Activated CD4-positive, alpha-beta T cell treated with anti-CD3 and anti-CD28 coated beads, Interleukin-2, amount 10 ng/mL, durations not matched to agents 24 days and 14 days (primary cell): ENCODE results near the gene PHGDH. TPM values are rescaled to one million over a fixed set of nuclear protein-coding genes. Genes with fewer than 3 reads are reported as not detected.
"Not testable (repeated sequence)": the region's sequence is repeated elsewhere in the genome, so short reads cannot be mapped to it uniquely, and the experiment has no call there.

Experiments
- DNase-seq: peaks from one replicate; pipeline ENCODE4 v3.0.0; 2022
- H3K27ac Mint-ChIP-seq: one replicate; pipeline ENCODE4 v1.8.0; 2022; ENCODE audit warnings: mild to moderate bottlenecking, mixed read lengths
- H3K27me3 Mint-ChIP-seq: one replicate; pipeline ENCODE4 v1.8.0; 2022; ENCODE audit warnings: mixed read lengths
- H3K36me3 Mint-ChIP-seq: one replicate; pipeline ENCODE4 v1.8.0; 2022; ENCODE audit warnings: low read depth, mild to moderate bottlenecking, mixed read lengths
- H3K4me1 Mint-ChIP-seq: one replicate; pipeline ENCODE4 v1.8.0; 2021; ENCODE audit warnings: mixed read lengths
- H3K4me3 Mint-ChIP-seq: one replicate; pipeline ENCODE4 v1.8.0; 2022; ENCODE audit warnings: mild to moderate bottlenecking, moderate library complexity, mixed read lengths
- H3K9me3 Mint-ChIP-seq: one replicate; pipeline ENCODE4 v1.8.0; 2021; ENCODE audit warnings: mixed read lengths
- intact Hi-C: fragments of 100-400 bp; cut with micrococcal nuclease; formaldehyde crosslinking; loops from one replicate; pipeline ENCODE4 v1.15.1; 2023
- total RNA-seq: library from RNA; stranded (reverse); gene quantifications from 2 replicates; pipeline ENCODE4 v1.2.3, GENCODE V29; 2022

Gene PHGDH
- total RNA-seq, 1 donor from 2014 or later: 51.5 TPM

DNA sequence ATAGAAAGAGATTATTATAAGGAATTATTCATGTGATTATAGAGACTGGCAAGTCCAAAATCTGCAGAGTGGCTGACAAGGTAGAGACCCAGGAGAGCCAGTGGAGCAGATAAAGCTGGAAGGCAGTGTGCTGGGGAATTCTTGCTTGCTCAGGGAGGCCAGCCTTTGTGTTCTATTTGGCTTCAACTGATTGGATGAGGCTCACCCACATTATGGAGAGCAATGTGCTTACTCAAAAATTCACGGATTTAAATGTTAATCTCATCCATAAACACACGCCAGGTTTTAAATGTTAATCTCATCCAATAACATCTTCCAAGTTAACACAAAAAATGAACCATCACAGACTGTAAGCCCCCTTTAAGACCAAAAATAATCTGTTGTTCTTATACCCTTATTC lies 30.2 kb upstream of the PHGDH start:
- H3K9me3 Mint-ChIP-seq: no peaks in the 10 kb centered on the region
- no peak for DNase-seq
- H3K4me1 Mint-ChIP-seq: no peaks in the 10 kb centered on the region
- H3K27me3 Mint-ChIP-seq: peaks cover 40% of the 10 kb centered on the region
- no peak overlapping the region for H3K27ac Mint-ChIP-seq
- no peaks in the 10 kb centered on the region for H3K36me3 Mint-ChIP-seq
- H3K4me3 Mint-ChIP-seq: no peak overlapping the region
- intact Hi-C loops: no loop called here

DNA sequence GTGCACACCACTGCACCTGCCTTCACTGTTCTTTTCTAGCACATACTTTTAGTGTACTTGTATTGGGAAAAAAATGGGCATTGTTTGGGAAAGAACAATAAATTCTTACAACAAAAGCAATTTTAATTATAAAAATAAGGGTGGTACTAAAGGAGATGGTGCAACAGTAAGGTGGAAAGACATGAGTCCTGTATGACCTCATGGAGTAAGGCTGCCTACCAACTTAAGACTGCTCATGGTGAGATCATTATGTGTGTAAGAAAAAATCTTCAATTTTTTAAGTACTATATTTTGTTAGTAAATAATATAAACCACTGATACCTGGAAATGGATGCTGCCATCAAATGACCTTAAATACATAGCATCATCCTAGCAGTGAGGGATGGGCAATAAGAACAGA lies 29.6 kb upstream of the PHGDH start:
- H3K27me3 Mint-ChIP-seq: peaks cover 45% of the 10 kb centered on the region
- H3K9me3 Mint-ChIP-seq: no peaks in the 10 kb centered on the region
- no peak overlapping the region for H3K4me3 Mint-ChIP-seq
- no peaks in the 10 kb centered on the region for H3K4me1 Mint-ChIP-seq
- H3K36me3 Mint-ChIP-seq: no peaks in the 10 kb centered on the region
- no peak for DNase-seq
- H3K27ac Mint-ChIP-seq: no peak overlapping the region
- intact Hi-C loops: no loop called here

DNA sequence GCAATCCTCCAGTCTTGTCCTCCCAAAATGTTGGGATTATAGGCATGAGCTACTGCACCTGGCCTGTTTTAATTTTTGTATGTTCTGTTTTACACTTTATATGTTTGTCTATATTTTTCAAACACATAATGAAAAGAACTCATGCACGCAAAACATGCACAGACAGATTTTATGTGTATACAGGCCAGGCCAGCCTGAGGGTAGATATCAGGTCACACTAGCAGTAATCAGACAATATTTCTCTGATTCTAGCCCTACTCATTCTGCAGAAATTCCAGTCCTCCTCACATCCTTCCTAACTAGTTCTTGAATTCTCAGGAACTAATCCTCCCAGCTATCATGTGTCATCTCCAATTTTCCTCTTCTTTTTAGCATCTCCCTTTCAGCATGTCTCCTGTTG lies 27.8 kb upstream of the PHGDH start:
- Mint-ChIP-seq H3K36me3 (no peaks in the 10 kb centered on the region), H3K9me3 (no peaks in the 10 kb centered on the region), H3K27ac (no peak overlapping the region), H3K4me3 (no peak overlapping the region), H3K4me1 (no peaks in the 10 kb centered on the region), H3K27me3 (peaks cover 52% of the 10 kb centered on the region)
- intact Hi-C loops: no loop called here
- no peak for DNase-seq

DNA sequence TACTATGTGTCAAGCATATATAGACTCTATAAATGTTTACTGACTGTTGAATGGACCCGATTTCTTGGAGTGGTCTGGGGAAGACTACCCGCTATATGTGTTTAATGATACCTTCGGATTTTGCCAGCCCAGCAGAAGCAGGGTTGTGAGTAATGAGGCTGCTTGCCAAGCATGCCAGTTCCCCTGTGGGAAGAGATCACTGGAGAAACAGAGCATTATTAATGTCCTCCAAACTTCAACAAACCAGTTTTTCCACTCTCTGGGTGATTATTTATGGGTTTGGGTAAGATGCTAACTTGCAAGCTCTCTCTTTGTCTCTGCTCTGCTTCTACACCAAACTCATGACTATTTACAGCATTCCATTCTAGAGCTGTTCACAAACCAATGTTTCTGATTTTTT lies 25.1 kb upstream of the PHGDH start:
- Mint-ChIP-seq H3K9me3 (no peaks in the 10 kb centered on the region), H3K27ac (no peak overlapping the region), H3K4me1 (no peaks in the 10 kb centered on the region), H3K36me3 (no peaks in the 10 kb centered on the region), H3K4me3 (no peak overlapping the region), H3K27me3 (peaks cover 55% of the 10 kb centered on the region)
- intact Hi-C loops: no loop called here
- DNase-seq: no peak

DNA sequence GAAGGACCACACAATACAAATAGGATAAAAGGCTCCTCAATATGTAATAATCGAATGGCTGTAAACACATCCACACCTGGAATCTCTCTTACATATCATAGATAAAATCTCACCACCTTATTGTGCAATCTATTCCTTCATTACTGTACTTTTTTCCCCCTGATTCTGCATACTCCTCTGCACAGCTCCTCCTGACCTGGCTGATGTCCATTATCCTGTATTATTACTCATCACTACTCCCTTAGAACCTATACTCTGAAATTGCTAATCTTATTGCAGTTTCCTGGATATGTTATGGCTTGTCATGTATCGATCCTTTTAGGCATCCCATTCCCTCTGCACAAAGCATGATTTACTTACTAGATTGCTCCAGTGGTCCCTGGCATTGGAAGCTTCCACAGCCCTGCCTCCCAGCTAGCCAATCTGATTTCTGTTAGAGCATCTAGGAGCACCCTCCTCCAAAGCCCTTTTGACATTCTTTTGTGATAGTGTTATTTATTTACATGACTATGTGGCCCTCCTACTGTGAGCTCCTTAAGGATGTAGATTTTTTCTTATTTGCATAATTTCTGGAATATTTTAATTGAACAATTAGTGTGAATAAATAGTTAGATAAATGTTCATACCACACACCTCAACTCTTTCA lies 24.2 kb upstream of the PHGDH start:
- intact Hi-C loops: no loop called here

DNA sequence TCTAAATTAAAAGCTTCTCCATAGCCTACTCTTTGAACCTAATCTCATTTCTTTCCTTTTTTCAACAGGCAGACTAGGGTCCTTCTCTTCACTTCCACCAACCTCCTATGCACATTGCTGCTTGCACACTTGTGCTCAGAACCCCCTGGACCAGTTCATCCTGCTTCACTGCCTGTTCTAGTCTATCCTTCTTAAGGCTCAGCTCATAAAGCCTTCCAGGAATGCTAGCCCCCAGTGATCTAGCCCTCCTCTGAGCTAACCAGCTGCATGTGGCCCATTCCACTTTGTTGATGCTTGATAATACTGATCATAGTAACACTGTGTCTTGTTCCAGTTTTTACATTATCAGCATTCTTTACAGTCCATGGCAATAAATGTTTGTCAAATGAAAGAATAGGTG lies 22.9 kb upstream of the PHGDH start:
- Mint-ChIP-seq H3K36me3 (no peaks in the 10 kb centered on the region), H3K4me3 (no peak overlapping the region), H3K27ac (no peak overlapping the region), H3K9me3 (no peaks in the 10 kb centered on the region), H3K4me1 (no peaks in the 10 kb centered on the region), H3K27me3 (peaks cover 53% of the 10 kb centered on the region)
- DNase-seq: no peak
- intact Hi-C loops: no loop called here

More for the DNA sequence above, 24.2 kb upstream of the PHGDH start:
- H3K36me3 Mint-ChIP-seq: no peaks in the 10 kb centered on the region
- no peaks in the 10 kb centered on the region for H3K9me3 Mint-ChIP-seq
- peaks cover 51% of the 10 kb centered on the region for H3K27me3 Mint-ChIP-seq
- no peak overlapping the region for H3K4me3 Mint-ChIP-seq
- no peak for DNase-seq
- no peaks in the 10 kb centered on the region for H3K4me1 Mint-ChIP-seq
- no peak overlapping the region for H3K27ac Mint-ChIP-seq

DNA sequence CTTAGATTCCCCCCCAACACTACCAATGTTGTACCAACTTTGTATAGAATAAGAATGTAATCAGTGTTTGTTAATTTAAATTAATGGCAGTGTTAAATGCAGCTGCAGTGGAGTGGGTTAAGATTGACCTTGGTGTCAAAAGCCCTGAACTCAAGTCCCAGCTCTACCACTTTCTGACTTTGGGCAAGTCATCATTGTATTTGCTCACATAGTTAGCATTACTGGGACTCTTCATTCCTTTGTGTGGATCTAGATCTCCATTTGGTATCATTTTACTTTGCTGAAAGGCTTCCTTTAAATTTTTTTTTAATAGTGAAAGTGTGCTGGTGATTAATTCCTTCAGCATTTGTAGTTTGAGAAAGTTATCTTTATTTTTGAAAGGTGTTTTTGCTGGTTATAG lies 22.2 kb upstream of the PHGDH start:
- Mint-ChIP-seq H3K9me3 (peaks cover 4% of the 10 kb centered on the region), H3K36me3 (no peaks in the 10 kb centered on the region), H3K4me1 (no peaks in the 10 kb centered on the region), H3K27me3 (peaks cover 53% of the 10 kb centered on the region), H3K27ac (no peak overlapping the region), H3K4me3 (no peak overlapping the region)
- no peak for DNase-seq
- intact Hi-C loops: no loop called here

DNA sequence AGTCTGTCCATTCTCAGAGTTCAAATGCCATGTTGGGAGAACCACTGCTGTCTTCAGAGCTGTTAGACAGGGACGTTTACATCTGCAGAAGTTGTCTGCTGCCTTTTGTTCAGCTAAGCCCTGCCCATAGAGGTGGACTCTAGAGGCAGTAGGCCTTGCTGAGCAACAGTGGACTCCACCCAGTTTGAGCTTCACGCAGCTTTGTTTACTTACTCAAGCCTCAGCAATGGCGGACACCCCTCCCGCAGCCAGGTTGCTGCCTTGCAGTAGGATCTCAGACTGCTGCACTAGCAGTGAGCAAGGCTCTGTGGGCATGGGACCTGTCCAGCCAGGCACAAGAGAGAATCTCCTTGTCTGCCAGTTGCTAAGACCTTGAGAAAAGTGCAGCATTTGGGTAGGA lies 14.9 kb upstream of the PHGDH start:
- Mint-ChIP-seq H3K27me3 (peaks cover 39% of the 10 kb centered on the region), H3K9me3 (peaks cover 26% of the 10 kb centered on the region)
- H3K36me3 Mint-ChIP-seq, H3K4me3 Mint-ChIP-seq, intact Hi-C loops, H3K4me1 Mint-ChIP-seq, DNase-seq, H3K27ac Mint-ChIP-seq: not testable (repeated sequence)

DNA sequence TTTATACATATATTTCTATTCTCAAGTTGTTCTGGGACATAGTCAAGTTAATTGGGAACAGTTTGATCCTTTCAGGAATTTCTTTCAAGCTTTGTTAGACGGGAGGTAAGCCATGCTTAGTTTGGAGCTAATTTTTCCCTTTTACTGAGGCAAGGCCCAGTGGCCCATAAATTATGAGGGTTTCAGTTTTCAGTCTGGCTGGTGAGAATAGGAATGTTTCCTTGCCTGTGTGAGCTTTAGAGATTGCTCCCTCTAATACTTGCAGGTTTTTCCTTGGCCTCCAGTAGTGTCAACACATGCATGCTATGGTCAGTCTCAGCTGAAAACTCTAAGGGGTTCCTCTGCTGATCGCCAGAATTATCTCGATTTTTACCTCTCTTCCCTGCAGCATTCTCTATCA lies 14.1 kb upstream of the PHGDH start:
- H3K27me3 Mint-ChIP-seq: peaks cover 38% of the 10 kb centered on the region
- intact Hi-C loops: no loop called here
- DNase-seq: no peak
- no peak overlapping the region for H3K27ac Mint-ChIP-seq
- no peaks in the 10 kb centered on the region for H3K4me1 Mint-ChIP-seq
- H3K36me3 Mint-ChIP-seq: no peaks in the 10 kb centered on the region
- peaks cover 28% of the 10 kb centered on the region for H3K9me3 Mint-ChIP-seq
- H3K4me3 Mint-ChIP-seq: no peak overlapping the region

DNA sequence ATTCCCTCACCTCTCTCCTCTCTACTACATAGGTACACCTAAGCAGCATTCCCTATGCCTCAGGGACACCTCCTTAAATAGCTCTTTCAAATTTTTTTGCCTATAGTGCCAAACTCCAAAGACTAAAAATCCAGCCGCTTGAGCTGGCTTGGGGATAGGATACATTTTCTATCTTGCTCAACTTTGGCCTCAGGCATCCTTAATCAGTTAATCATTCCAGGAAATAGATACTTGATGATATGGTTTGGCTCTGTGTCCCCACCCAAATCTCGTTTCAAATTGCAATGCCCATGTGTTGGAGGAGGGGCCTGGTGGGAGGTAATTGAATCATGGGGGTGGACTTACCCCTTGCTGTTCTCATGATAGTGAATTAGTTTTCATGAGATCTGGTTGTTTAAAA lies 11.4 kb upstream of the PHGDH start:
- Mint-ChIP-seq H3K4me1 (no peaks in the 10 kb centered on the region), H3K4me3 (no peak overlapping the region), H3K36me3 (no peaks in the 10 kb centered on the region), H3K27me3 (peaks cover 24% of the 10 kb centered on the region), H3K27ac (no peak overlapping the region), H3K9me3 (peaks cover 26% of the 10 kb centered on the region)
- no peak for DNase-seq
- intact Hi-C loops: no loop called here

DNA sequence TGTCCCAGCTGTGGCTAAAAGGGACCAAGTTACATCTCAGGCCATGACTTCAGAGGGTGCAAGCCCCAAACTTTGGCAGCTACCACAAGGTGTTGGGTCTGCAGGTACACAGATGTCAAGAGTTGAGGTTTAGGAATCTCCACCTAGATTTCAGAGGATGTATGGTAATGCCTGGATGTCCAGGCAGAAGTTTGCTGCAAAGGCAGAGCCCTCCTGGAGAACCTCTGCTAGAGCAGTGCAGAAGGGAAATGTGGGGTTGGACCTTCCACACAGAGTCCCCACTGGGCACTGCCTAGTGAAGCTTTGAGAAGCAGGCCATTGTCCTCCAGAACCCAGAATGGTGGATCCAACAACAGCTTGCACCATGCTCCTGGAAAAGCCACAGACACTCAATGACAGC lies 10.1 kb upstream of the PHGDH start:
- Mint-ChIP-seq H3K9me3 (peaks cover 28% of the 10 kb centered on the region), H3K27ac (no peak overlapping the region), H3K36me3 (no peaks in the 10 kb centered on the region), H3K4me3 (no peak overlapping the region), H3K4me1 (no peaks in the 10 kb centered on the region), H3K27me3 (peaks cover 20% of the 10 kb centered on the region)
- no peak for DNase-seq
- intact Hi-C loops: no loop called here

DNA sequence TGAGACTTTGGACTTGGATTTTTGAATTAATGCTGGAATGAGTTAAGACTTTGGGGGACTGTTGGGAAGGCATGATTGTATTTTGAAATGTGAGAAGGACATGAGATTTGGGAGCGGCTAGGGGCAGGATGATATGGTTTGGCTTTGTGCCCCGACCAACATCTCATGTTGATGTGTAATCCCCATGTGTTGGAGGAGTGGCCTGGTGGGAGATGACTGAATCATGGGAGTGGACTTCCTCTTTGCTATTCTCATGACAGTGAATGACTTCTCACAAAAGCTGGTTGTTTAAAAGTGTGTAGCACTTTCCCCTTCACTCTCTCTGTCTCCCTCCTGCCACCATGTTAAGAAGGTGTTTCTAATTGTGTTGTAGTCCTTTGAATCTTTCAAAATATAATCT lies 9.3 kb upstream of the PHGDH start:
- no peaks in the 10 kb centered on the region for H3K36me3 Mint-ChIP-seq
- intact Hi-C loops: no loop called here
- peaks cover 23% of the 10 kb centered on the region for H3K27me3 Mint-ChIP-seq
- no peak for DNase-seq
- H3K4me3 Mint-ChIP-seq: no peak overlapping the region
- H3K27ac Mint-ChIP-seq: no peak overlapping the region
- no peaks in the 10 kb centered on the region for H3K4me1 Mint-ChIP-seq
- peaks cover 28% of the 10 kb centered on the region for H3K9me3 Mint-ChIP-seq

DNA sequence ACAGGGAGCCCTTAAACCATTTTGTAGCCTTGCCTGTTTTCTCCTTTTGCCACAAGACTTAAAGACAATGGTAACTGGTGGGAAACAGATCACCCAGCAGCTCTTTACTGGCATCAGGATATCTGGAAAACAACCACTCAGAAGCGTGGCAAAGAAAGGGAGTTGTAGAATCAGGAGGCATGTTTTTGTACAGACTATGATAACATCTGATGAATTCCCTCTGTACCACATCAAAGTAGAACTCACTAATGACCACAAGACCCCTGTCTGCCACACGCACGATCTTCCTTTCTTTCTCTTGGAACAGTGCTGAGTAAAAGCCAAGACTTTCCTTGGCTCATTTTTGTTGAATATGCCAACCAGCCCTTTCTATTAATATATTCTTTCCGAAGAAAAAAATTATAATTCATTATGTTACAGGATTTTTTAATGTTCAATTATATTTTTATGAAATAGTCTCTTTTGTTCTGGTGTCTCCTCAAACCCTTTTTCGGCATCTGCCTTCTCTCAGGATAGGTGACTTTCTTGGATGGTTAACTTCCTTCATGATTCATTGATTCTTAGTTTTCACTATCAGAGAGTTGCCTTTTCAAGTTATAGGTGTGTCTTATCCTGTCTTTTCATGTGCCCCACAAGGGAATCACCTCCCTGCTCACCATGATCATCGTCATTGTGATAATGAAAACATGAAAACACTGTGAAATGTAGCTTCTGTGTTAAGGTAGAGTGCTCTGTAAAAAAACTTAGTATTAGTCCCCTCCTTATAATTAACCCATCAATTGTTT lies 7.9 kb upstream of the PHGDH start:
- H3K27ac Mint-ChIP-seq: no peak overlapping the region
- no peaks in the 10 kb centered on the region for H3K4me1 Mint-ChIP-seq
- DNase-seq: no peak
- H3K36me3 Mint-ChIP-seq: no peaks in the 10 kb centered on the region
- no peak overlapping the region for H3K4me3 Mint-ChIP-seq
- H3K9me3 Mint-ChIP-seq: peaks cover 28% of the 10 kb centered on the region
- H3K27me3 Mint-ChIP-seq: peaks cover 28% of the 10 kb centered on the region
- intact Hi-C loops: no loop called here

DNA sequence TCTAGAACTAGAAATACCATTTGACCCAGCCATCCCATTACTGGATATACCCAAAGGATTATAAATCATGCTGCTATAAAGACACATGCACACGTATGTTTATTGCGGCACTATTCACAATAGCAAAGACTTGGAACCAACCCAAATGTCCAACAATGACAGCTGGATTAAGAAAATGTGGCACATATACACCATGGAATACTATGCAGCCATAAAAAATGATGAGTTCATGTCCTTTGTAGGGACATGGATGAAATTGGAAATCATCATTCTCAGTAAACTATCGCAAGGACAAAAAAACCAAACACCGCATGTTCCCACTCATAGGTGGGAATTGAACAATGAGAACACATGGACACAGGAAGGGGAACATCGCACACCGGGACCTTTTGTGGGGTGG lies 5.1 kb upstream of the PHGDH start:
- H3K4me1 Mint-ChIP-seq, DNase-seq: not testable (repeated sequence)
- H3K27me3 Mint-ChIP-seq: peaks cover 38% of the 10 kb centered on the region

More for the DNA sequence above, 5.1 kb upstream of the PHGDH start:
- intact Hi-C loops, H3K36me3 Mint-ChIP-seq, H3K4me3 Mint-ChIP-seq, H3K27ac Mint-ChIP-seq: not testable (repeated sequence)
- peaks cover 14% of the 10 kb centered on the region for H3K9me3 Mint-ChIP-seq
